Stimulated activated CD8-positive, alpha-beta memory T cell treated with anti-CD3 and anti-CD28 coated beads, Interleukin-12 subunit alpha, Interleukin-12 subunit beta, amount 100 ng/mL, for 24 hours (primary cell): ENCODE results near the gene ZIC1.

Experiments
- DNase-seq: peaks from one replicate; pipeline ENCODE4 v3.0.0-alpha.2; 2020; ENCODE audit errors: extremely low read depth

Gene ZIC1

DNA sequence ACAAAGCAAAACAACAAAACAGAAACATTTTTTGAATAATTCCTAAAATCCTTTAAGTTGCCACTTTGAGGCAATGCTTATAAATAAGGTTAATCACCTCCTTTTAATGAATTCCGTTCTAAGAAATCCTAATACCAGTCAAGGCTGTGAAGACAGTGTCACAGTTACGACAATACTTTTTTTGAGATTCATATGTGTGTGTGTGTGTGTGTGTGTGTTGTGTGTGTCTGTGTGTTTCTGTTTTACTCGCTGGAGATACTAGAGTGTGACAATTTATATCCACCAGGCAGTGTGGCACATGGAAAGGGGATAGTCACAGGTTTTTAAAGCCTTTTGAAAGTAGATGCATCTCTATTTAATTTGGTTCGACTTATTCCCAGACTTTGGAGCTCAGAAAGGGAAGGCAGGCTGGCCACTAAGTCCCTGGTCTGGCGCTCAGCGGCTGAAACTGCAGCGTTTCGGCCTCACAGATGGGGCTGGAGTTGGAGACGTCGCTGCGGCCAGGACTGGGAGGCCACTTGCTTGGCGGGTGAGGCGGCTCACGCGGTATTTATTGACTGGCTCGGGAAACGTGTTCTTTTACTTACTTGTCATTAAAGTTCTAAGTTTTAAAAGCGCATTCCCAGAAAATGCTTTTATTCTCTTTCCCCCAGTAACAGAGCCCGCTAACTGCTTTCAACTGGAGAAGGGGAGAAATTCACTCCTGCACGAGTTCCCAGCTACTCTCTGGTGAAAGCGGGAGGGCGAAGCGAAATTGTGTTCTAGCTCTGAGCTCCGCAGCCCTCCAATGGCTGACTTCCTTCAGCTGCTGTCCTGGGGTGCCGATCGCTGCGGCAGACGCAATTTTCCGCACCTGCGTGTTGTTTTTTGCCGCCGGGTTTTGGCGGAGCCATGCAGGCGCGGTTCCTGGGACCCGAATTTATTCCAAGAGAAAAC, 13.7 kb downstream of the ZIC1 start:
- no peak for DNase-seq

DNA sequence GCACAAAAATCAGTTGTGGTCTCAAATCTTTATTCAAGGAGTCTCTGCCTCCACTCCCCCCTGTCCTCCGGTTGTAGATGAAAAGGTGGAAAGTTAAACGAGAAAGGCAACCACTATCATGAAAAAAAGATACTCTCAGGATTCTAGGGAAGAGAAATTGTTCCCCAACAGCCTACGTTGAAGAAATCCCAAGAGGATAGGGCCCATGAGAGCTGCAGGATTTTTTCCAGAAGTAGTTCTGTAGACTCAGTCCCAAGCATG, 14.3 kb downstream of the ZIC1 start:
- DNase-seq, result no peak

DNA sequence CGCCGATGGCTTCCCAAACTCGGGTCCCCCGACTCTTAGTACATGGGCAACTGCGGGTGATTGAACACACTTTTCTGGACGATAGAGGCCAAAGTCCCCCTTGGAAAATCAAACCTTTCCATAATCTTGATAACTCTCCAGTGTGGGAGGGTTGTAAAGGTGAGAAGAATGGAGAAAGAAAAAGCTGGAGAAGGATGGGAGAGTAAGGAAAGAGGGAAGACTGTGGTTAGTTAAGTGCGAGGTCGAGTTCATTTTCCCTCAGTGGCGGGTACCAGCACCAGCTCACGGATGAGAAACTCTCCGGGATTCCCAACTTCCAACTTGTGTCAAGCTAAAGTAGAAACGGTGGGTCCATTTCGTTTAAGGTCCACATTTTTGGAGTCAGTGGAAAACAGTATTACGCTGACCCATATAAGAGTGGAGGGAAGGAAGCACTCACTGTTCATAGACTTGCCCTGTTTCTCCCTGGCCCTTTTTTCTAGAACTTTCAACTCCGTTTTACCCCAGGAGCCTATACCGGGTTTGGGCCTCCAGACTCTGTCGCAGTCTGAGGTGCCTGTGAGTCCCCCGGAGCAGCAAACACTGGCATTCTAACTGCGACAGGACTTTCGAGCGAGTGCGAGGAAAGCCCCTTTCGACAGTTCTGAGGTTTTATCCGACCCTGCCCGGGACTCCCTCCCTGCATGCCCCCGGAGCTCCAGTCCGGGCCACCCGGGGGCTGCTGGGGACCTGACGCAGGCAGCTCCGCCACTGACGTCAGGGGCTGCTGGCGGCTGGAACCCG, 14.8 kb downstream of the ZIC1 start:
- DNase-seq, result no peak

DNA sequence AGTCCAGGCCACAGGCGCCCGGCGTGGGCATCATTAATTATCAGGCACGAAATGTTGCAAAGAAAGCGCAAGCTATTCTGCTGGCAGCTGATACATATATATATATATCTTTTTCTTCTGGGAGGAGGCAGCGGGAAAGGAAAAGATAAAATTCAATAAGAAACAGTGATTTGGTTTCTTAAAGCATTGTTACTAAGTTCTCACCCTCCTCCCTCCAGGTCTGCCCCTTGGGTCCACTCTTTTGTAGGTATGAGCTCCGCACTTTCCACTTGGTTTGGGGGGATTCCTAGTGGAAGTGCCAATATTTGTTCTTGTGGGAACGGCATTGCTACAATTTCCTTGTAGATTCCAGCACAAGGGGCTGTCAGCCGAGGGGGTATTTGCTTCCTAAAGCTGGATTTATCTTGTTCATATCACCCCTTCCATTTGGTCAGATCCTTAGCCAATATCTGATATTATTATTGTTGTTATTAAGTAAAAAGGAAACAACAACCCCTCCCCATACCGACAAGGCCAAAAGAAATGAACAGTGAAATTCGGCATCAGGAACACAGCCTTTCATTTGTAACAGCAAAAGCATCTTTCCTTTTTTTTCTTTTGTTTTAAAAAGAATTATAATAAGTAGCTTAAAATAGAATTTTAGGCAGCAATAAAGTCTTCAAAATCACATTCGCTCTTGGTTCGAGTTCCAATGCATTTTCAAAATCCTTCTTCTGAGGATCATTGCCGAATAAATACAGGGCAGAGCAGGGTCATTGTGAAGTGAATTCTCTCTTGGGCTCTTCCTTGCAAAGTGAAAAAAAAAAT, 15.6 kb downstream of the ZIC1 start:
- DNase-seq, result no peak

DNA sequence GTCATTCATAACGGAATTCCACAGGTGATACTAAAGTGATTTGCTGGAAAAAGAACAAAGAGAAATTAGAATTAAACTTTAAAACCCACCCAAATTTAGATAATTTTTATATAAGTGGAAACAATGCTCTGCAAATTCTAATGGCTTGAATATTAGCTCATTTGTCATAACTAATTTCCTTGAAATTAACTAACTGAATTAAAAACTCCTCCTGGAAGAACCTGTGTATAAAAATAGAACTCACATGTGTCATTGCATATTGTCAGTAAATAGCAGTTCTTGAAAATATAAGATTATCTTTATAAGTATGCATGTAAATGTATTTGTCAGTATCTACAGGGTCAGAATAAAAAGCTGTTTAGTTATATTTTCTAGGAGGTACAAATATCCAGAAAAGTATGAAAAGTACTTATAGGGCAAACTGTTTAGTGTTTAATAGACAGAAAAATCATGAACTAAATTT, 16.3 kb downstream of the ZIC1 start:
- no peak for DNase-seq

DNA sequence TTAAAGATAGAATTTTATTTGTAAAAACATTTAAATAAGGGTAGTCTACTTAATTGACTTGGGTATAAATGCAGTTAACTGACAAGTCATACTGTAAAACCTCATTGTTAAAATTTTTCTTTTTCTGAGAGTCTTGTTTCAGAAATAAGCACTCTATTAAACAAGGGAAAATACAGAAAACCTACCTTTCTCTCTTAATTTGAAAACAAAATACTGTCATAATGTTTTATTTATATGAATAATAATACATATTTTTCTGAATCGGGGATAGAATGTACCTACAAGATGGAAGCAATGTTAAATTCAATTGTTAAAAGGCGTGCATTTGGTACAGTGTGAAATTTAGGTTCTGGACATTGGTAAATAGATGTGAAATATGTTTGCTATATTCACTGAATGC, 17.8 kb downstream of the ZIC1 start:
- DNase-seq, result no peak

DNA sequence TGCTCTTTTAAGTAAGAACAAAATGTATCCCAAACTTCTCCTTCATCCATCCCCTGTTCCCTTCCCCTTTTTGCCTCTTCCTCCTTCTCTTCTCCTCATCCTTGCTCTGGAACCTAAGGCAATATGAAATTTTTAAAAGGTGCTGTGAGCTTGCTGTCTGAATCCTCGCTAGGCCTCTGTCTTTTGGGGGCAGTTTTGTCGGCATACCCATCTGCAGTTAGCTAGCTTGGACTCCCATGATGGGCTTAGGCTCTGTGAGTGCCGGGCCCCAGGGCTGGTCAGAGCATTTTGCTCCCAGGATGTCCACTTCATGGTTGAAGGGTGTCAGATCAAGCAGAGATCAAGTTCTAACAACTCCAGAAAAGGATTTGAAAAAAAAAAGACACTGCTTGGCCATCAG, 18.6 kb downstream of the ZIC1 start:
- DNase-seq, result no peak

DNA sequence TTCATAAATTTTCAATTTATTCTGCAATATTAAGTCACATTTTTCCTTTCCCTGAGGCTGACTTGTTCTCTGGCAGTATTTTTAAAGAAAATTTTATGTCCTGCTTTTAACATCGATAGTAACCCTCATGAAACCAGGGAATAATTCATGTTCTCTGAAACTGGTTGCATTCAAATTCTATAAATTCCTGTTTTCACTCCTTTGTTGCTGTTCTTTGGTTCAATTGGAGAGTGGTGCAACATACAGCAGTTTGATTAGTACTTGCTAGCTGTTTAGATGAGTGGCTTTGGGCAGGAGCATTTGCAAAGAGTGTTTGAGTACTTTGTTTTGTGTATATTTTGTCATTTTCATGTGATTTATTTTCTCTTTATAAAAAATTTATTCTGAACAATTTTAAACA, 19.2 kb downstream of the ZIC1 start:
- DNase-seq, result no peak

DNA sequence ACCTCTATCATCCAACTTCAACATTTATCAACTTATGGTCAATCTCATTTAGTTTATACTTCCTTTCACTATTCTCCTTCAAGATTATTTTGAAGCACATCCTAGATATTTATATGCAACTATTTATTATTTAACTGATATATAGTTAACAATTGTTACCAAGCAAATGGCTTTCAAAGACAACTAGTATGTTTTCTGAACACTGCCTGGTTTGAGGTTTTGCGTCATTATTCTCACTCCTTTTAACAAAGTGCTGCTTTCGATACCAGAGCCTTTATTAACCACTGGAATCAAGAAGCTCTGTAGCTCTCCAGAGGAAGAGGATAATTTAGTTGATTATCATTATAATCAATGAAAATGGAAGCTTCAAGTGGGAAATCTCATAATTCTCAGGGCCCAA, 19.6 kb downstream of the ZIC1 start:
- DNase-seq, result no peak

DNA sequence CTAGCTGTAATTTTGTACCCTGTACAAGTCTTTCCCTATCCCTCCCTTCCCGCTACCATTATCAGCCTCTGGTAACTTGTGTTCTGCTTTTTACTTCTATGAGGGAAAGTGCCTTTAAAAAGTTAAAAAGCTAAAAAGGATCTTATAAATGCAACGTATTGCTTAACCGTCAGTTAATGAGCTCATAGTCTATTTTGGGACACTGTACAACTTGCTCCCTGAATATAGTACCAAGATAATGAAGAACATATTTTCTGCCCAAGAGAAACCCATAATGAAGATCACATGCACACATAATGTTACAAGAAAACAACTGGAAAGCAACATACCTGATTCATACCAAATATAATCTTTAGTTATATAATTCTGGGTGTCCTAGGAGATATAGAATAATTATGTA, 22.6 kb downstream of the ZIC1 start:
- DNase-seq, result no peak

DNA sequence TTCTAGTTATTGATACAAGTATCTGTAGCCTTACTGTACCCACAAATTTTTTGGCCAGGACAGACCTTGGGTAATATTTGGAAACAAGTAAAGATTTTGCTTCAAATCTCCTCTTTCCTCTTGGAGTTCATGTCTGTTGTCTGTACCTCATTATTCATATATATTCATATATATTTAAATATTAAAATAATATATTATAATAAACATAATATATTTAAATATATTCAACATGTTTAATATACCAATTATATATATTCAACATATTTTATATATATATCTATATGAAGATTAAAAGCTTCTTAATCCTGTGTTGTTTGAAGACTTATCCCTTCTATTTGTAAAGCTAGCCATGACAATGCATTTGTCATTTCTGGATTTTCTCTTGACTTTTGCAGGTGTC, 38.1 kb downstream of the ZIC1 start:
- no peak for DNase-seq

DNA sequence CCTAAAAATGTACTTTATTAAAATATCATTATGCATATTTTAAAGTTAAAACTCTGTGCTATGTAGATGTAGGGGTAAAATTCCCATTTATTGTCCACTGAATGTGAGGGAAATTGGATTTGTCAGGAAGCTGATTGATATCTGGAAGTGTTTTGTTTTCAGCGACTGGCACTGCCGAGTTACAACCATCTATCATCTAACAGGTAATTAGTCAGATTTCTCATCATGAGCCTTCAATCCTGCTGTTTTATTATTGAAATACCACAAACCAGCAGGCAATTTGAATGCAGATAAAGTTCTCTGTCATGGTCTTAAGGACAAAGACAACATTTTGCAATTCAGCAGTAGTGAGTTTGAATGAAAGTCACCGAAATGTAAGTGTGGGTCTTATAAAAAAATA, 40.5 kb downstream of the ZIC1 start:
- DNase-seq, result no peak

DNA sequence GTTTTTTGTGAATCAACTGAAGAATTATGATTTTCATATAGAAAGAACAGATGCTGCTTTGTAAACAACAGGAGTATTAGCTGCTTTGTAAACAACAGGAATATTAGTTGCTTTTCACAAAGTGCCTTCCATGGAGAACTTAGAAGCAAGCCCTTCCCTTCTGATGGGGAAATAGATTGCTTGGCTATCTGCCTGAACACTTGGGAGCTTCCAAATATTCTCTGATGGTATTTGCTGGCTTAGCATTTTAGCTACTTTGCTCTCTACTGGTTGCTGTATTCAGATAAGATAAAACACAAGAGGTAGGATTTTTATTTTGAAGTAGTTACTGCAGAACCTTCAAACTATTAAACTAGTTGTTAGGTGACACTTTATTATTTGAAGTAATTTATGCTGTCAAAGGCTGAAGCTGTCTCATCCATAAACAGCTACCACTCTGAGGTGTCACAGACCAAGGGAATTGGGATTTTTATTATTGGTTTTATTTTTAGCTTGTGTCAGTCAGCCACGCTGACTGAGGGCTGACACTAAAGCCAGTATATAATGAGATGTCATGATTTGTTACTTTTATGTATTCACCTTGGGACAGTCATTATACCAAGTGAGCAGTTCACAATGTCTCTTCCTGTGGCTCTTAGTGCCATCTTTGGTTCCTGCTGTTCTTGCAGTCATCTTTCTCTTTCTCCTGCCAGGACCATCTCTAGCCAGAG, 50.0 kb downstream of the ZIC1 start:
- no peak for DNase-seq

DNA sequence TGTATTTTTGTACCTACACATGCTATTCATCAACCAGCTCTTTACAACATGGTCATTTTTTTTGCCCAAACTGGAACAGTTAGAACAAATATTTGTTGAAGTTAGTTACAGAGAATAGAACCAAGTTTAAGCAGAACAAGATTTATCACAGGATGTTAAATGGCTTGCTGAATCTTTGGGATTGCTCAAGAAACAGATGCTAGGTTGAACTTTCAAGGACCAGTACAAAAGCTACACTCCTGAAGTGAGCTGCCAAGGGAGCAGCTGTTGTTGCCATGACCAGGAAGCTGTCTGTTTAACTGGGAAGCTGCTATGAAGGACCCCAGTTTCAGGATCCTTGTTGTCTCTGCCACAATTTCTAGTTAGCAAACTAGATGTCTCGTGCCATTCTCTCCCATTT, 53.7 kb downstream of the ZIC1 start:
- DNase-seq, result no peak
